Stimulated activated CD4-positive, alpha-beta T cell treated with anti-CD3 and anti-CD28 coated beads, Interleukin-4, amount 100 ng/mL, for 1 hour (primary cell): ENCODE results near the gene PTCRA.
"Not testable (repeated sequence)": the region's sequence is repeated elsewhere in the genome, so short reads cannot be mapped to it uniquely, and the experiment has no call there.

Source experiments
- DNase-seq: peaks from one replicate; pipeline ENCODE4 v3.0.0-alpha.2; 2020

PTCRA gene, protein sequence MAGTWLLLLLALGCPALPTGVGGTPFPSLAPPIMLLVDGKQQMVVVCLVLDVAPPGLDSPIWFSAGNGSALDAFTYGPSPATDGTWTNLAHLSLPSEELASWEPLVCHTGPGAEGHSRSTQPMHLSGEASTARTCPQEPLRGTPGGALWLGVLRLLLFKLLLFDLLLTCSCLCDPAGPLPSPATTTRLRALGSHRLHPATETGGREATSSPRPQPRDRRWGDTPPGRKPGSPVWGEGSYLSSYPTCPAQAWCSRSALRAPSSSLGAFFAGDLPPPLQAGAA

DNA sequence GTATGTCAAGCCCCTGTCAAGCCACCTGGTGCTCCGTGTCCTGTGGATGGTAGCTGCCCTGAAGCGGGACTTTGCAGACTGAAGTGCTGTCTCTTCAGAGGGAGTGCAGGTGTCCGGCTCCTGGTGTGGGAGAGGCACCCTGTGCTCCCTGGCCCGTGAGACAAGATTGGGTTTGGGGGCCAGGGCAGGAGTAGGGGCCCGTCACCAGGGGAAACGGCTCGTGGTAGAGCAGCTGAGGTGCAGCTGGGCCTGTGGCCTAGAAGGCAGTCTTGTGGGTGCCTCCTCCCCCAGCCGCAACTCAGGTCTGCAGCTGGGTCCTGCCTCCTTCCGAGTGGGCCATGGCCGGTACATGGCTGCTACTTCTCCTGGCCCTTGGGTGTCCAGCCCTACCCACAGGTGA is at the start of gene PTCRA:
Gene PTCRA (plus strand): TSS at position 322 of the 400 bp plus-strand sequence. CDS start 17 bp downstream, at position 339.
- DNase-seq = no peak

DNA sequence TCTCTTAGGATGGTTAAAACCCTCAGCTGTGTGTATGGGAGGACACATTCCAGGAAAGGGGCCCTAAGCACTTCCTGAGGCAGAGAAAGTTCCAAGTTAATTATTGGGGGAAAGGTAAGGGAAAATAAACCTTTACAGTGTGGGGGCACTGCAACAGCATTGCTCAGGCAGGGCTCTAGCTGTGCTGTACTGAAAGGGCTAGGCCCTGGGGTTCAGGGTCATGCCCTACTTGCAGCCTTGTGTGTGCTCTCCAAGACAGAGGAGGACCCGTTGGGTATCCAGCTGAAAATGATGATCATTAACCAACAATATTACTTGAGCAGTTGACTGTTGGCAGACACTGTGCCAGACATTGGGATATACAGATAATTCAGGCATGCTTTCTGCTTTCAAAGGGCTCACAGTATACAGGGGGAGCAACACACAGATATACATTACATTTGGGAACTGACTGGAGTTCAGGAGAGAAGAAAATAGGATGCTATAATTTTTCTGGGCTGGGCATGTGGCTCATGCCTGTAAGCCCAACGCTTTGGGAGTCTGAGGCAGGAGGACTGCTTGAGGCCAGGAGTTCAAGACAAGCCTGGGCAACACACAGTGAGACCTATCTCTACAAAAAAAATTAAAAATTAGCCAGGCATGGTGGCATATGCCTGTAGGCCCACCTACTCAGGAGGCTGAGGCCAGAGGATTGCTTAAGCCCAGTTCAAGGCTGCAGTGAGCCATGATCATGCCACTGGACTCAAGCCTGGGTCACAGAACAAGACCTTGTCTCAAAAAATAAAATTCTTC is 45.5 kb upstream of the PTCRA start:
- no peak for DNase-seq

DNA sequence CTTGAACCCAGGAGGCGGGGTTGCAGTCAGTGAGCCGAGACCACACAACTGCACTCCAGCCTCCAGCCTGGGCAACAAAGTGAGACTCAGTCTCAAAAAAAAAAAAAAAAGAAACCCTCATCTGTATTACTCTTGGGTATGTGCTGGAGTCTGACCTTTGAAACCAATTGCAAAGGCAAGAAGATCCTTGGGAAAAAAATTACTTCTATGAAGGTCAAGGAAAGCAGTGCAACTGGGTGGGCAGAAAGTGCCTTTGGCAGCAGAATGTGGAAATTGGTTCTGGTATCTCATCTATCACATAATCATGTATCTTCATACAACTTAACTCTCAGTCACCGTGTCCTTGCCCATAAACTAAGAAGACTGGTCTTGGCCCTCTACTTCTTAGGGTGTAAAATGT is 44.1 kb upstream of the PTCRA start:
- no peak for DNase-seq

DNA sequence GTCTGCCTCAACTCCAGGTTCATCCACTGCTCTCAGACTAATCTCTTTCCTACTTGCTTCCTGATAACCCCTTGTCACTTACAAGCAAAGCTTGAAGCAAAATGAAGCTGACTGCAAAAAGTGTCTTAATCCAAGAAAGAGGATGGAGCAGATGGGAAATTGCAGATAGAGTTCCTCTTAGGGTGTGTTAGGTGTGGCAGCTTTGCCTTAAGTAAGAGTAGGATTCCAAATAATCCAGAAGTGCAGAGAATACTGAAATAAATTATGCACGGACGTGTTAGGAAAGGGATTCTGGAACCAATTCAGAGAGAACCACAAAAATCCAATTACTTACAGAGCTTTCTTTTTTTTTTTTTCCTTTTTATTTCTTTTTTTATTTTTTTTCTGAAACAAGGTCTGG is 42.5 kb upstream of the PTCRA start:
- DNase-seq = no peak

DNA sequence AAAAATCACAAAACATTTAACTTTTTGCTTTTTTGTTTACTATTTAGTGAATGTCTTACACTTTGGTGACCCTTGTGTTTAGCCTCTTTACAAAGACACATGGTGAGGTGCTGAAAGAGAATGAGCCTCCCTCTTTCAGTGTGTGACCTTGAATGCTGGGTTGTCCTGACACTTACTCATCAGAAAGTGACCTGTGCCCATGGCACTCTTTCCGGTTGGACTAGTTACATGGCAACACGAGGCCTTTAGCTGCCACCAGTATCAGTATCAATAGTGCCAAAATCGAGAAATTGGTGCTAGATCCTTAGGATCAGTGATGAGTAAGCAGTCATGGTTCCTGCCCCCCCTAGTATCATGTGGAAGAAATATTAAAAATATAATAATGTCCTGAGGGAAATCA is 38.2 kb upstream of the PTCRA start:
- no peak for DNase-seq

DNA sequence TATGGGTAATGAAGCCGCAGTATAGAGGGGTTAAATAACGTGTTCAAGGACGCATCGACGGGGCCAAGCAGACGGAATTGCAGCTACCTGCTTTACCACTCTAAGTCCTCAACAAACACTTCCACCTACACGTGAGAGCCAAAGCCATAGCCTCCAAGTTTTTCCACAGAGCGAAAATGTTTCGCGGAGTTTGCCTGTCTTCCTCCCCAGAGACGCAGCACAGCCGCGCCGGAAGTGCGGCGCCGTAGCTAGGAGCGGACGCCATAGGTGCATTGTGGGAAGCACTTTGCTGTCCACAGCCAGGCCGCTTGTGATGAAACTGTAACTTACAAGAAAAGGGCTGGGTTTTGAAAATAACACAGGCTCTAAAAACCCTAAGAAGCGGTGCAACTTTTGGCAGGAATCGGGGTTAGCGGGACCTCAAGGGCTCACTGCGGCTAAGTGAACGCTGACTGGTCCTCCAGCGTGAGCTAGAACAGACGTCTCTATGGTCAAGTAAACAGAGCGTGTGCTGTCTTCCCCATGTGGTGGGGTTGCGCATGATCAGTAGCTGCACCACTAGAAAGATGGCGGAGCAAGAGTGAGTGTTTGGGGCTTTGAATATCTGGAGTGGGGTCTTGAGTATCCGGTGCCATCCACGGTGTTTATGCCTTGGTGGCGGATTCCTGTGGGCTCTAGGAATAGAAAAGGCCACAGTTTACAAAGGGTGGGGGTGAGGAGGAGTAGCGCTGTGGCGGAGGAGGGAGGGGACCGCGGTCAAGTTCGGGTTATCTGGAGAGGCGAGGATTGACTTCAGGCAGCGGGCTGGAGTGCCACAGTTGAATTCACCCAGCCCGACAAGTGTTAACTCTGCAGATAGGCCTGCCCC is 36.2 kb upstream of the PTCRA start, which contains the start of gene RPL7L1:
Gene RPL7L1 (plus strand): TSS at position 245 of the 868 bp plus-strand sequence. CDS start 295 bp downstream, at position 540.
- DNase-seq = peak; percentile 76

DNA sequence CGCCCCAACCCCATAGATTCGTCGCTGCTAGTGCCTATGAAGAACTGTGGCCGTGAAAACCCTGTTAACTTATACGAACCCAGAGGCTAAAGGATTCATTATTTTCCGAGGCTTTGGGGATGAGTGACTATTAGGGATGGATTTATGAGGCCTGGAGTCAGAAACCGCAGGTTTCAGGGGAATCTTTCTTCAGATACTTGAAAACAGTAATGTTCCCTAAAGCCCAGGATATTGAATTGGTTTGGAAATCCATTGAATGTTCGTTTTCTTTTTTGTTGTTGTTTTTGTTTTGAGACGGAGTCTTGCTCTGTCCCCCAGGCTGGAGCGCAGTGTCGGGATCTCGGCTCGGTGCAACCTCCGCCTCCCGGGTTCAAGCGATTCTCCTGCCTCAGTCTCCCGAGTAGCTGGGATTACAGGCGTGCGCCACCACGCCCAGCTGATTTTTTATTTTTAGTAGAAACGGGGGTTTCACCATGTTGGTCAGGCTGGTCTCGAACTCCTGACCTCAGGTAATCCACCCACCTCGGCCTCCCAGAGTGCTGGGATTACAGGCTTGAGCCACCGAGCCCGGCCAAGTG is 35.5 kb upstream of the PTCRA start:
- DNase-seq = not testable (repeated sequence)

DNA sequence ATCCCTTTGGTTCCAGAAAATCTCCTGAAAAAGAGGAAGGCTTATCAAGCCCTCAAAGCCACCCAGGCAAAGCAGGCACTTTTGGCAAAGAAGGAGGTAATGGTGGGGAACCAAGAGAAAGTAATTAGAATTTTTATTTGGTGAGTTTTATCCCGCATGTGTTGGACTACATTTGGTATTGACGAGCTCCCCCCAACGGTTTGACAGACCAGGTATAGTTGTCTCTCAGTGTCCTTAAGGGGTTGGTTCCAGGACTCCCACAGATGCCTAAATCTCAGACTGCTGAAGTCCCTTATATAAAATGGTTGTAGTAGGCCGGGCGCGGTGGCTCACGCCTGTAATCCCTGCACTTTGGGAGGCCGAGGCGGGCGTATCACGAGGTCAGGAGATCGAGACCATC is 35.0 kb upstream of the PTCRA start:
- not testable (repeated sequence) for DNase-seq

DNA sequence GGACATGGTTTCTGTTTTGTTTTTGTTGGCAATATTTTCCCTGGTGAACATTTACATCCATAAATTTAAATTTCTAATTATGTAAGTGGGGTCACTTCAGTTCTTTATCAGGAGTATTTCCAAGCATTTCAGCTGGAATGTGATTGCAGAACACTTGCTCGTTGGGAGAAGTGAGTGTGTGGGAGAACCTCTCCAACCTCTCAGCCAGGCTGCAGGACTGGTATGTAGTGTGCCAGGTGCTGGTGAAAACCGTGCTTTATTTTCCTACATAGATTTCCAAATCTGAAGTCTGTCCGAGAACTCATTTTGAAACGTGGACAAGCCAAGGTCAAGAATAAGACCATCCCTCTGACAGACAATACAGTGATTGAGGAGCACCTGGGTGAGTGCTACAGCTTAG is 30.2 kb upstream of the PTCRA start:
- no peak for DNase-seq

DNA sequence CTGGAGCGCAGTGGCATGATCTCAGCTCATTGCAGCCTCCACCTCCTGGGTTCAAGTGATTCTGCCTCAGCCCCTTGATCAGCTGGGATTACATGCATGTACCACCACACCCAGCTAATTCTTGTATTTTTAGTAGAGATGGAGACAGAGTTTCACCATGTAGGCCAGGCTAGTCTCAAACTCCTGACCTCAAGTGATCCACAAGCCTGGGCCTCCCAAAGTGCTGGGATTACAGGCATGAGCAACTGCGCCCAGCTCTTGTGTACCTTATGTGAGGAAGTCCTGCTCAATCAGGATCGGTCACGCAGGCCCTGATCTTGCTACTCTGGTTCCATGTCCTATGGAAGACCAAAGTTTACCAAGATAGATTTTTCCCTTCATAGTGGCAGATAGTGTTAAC is 27.7 kb upstream of the PTCRA start:
- not testable (repeated sequence) for DNase-seq

DNA sequence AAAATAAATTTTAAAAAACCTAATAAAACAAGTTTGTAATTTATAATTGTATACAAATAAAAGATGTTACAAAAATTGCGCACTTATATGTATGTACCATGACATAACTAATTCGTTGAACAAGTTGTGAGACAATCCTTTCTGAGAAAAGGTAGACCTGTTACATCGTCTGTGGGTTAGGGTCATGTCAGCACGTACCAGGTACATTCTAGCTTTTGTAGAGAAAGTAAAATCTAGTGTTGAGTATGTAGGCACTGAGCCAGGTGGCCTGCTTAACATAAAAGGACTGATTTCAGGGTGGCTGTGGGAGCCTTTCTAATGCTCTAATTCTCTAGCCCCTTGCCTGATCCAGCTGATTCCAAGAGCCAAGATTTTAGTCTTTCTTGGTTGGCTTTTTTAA is 26.0 kb upstream of the PTCRA start:
- no peak for DNase-seq

DNA sequence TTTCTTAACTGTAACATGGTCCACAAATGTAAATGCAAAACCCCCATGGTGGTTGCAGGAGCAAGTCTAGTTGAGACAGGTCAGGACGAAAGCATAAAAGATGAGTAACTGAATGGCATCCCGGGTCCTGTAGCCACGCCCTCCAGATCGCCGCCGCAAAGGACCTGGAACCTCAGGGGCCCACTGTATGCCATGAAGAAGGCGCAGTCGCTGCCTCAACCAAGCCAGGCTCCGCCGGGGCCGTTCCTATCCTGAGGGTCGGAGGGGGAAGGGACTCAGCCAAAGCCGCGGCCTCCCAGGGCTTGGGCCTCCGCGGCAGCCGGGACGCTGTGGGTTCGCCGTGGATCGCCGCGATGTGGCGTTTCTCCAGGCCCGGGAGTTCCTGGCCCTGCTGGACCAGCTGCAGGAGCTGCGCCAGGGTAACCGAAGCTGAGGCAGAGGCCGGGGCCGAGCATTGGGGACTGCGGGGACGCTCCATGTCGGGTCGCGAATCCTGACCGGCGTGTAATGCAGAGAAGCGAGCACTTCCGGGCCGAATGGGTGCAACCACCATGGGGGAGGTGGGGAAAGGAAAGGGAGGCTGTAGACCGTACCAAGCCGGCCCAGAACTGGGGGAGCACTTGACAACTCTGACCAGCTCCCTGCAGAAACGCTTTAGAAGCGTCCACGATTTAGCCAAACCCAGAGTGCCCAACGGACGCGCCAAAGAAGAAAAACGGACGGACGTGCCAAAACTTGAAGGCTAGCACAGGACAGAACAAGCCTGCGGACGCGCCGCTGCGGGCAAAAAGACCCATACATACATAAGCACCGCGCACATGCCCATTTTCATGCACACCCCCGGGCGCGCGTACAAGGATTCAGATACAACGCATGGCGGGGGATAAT is 25.3 kb upstream of the PTCRA start:
- DNase-seq = peak; percentile 89

DNA sequence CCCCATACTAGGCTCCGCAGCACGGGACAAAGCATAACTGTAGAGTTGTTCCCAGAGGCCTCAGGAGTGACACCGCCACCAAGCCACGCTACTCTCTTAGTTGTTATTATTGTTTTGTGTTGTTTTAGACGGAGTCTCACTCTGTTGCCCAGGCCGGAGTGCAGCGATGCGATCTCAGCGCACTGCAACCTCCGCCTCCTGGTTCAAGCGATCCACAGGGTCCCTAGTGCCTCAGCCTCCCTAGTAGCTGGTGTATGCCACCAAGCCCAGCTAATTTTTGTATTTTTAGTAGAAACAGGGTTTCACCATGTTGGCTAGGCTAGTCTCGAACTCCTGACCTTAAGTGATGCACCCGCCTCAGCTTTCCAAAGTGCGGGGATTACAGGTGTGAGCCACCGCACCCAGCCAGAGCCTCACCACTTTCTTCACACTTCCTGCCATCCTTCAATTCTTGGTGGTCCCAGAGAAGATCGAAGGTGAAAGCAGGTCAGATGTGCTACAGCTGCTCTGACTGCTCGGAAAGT is 24.6 kb upstream of the PTCRA start:
- no peak for DNase-seq

DNA sequence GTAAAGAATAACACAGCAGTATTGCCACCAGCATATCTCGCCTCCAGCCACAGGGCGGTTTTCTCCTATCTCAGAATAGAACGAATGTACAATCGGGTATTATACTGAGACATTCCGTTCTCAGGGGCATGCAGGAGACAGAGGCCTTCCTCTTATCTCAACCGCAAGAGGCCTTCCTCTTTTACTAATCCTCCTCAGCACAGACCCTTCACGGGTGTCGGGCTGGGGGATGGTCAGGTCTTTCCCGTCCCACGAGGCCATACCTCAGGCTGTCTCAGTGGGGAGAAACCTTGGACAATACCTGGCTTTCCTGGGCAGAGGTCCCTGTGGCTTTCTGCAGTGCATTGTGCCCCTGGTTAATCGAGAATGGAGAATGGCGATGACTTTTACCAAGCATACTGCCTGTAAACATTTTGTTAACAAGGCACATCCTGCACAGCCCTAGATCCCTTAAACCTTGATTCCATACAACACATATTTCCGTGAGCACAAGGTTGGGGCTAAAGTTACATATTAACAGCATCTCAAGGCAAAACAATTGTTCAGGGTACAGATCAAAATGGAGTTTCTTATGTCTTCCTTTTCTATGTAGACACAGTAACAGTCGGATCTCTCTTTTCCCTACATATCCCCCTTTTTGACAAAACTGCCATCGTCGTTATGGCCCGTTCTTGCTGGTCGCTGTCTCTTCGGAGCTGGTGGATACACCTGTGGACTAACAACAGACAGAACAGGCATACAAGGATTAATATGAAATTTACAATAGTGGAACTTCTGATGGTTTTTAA is 21.6 kb upstream of the PTCRA start:
- DNase-seq = not testable (repeated sequence)

DNA sequence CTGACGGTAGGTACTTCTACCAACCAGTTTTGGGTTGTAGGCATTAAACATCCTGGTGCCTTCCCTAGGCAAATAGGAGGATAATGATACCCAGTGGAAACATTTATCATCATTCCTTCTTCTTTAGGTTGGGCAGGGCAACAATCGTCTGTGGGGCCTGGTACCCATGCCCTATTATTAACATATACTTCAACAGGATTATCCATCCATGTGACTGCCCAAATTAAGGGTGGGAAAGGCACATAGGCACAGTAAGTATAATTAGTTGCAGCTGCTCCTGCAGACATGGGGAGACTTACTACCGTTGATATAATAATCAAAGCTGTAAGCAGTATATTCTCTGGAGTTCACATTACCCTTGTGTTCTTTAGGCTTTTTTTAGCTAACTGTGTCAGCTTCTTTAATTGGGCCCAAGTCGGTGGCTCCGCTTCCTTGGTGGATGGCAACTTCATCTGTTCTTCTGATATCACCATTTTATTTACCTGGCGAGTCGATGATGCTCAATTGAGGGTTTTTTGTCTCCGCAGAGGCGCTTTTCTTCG is 19.6 kb upstream of the PTCRA start:
- DNase-seq = no peak

DNA sequence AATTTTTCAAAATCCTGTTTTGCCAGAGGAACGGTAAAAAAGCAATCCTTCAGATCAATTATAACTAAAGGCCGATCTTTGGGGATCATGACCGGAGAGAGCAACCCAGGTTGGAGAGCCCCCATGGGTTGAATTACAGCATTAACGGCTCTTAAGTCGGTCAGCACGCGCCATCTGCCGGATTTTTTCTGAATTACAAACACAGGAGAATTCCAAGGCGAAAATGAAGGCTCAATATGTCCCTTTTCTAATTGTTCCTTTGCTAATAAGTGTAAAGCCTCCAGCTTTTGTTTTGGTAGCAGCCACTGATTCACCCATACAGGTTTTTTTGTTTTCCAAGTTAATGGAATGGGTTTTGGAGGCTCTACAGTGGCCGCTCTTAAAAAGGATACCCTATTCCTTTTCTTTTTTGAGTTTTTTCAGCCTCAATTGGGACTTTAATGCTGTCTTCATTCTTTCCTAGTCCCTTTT is 16.9 kb upstream of the PTCRA start:
- peak; percentile 60 for DNase-seq

DNA sequence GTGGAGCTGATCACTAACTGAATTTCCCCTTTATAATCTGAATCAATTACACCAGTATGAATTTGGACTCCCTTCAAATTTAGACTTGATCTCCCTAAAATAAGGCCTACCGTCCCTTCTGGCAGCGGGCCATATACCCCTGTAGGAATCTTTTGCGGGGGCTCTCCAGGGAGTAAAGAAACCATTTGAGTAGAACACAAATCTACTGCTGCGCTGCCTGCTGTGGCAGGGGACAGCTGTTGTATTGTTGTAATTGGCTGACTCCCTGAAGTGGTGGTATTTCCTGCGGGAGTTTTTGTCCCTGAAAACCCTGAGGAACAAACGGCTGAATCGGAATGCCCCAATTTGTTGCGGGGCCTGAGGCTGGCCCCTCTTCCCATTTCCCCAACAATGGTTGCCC is 16.0 kb upstream of the PTCRA start:
- DNase-seq = no peak

DNA sequence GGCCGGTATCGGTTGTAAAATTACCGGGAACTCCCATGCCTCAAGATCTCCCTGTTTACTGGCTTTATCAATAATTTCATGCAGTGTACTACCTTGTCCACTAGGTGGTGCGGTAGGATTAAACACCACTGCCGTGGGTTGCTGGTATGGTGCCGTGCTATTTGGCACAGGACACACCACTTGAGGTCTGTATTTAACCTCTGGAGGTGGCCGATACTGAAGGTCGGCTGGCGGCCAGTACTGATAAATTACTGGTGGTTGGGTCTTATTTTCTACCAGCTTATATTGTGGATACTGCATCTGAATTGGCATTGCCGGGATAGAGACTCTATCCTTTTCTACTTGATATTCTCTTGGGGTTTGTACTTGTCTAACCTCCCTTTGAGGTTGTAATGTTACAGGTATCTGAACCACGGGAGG is 14.3 kb upstream of the PTCRA start:
- DNase-seq = peak; percentile 45

DNA sequence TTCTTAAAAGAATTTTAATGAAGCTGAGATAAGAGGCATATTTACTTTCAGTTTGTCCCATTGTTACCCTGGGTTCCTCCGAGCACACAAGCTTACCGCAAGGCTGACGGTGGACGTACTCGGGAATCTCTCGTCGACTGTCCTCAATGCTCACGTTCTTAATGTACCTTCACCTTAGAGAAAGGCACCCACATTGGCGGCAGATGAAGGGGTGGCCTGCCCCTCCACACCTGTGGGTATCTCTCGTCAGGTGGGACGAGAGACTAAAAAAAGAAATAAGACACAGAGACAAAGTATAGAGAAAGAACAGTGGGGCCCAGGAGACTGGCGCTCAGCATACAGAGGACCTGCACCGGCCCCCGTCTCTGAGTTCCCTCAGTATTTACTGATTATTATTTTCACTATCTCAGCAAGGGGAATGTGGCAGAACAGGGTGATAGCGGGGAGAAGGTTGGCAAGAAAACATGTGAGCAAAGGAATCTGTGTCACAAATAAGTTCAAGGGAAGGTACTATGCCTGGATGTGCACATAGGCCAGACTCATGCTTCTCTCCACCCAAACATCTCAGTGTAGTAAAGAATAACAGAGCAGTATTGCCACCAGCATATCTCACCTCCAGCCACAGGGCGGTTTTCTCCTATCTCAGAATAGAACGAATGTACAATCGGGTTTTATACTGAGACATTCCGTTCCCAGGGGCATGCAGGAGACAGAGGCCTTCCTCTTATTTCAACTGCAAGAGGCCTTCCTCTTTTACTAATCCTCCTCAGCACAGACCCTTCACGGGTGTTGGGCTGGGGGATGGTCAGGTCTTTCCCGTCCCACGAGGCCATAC is 13.2 kb upstream of the PTCRA start:
- DNase-seq = not testable (repeated sequence)
